Vagina (tissue), 2 donors: ENCODE data around the gene NUDT17. TPM values are rescaled to one million over a fixed set of nuclear protein-coding genes. Genes with fewer than 3 reads are reported as not detected.

ENCODE experiments used
- DNase-seq, 2 donors: peaks; one replicate each; pipeline ENCODE4 v3.0.0-alpha.2; 2017; ENCODE audit errors: extremely low spot score in 2 of 2
- H3K27ac ChIP-seq: fragments of 200-600 bp; sonication (generic); one replicate; pipeline ENCODE4 v1.5.1; 2019
- H3K27me3 ChIP-seq: fragments of 200-600 bp; sonication (generic); one replicate; pipeline ENCODE4 v1.5.1; 2019
- H3K36me3 ChIP-seq, 2 donors: fragments of 200-600 bp; sonication (generic); one replicate each; pipeline ENCODE4 v1.5.1; 2017 to 2019
- H3K4me1 ChIP-seq: fragments of 200-600 bp; sonication (generic); one replicate; pipeline ENCODE4 v1.5.1; 2019
- H3K4me3 ChIP-seq, 2 donors: fragments of 200-600 bp; sonication (generic); 1 replicate in 1 of 2; 2 replicates in 1 of 2; pipeline ENCODE4 v1.5.1; 2016 to 2019
- H3K9me3 ChIP-seq: fragments of 200-600 bp; sonication (generic); one replicate; pipeline ENCODE4 v1.5.1; 2019
- POLR2A ChIP-seq, 2 donors: fragments of 450-650 bp; IDR thresholded peaks; one replicate each; pipeline ENCODE4 v1.6.1; 2017; ENCODE audit warnings: antibody characterized with exemption in 2 of 2, mild to moderate bottlenecking in 2 of 2, moderate library complexity in 2 of 2
- POLR2AphosphoS5 ChIP-seq, 2 donors: sonication (generic); formaldehyde crosslinking; IDR thresholded peaks; one replicate each; pipeline ENCODE4 v1.9.0; 2017; ENCODE audit warnings: antibody characterized with exemption in 2 of 2, mild to moderate bottlenecking in 2 of 2, low read depth in 1 of 2; ENCODE audit not compliant: insufficient read depth in 1 of 2
- intact Hi-C: fragments of 100-400 bp; cut with DNase I; formaldehyde crosslinking; loops from one replicate; pipeline ENCODE4 v1.15.1; 2023
- total RNA-seq: library from RNA; depleted of rRNA; stranded (reverse); fragments of >200 nt; gene quantifications from one replicate; pipeline ENCODE4 v1.2.3, GENCODE V29; 2016
- TF ChIP-seq, protein P1 (sequence below), 3 experiments: fragments of 450-650 bp in 2 of 3; fragments of 200-600 bp in 1 of 3; sonication (generic) in 1 of 3; IDR thresholded peaks; one replicate each; pipeline ENCODE4 v1.5.1; 2017 to 2019; ENCODE audit warnings: antibody characterized with exemption in 3 of 3, mild to moderate bottlenecking in 2 of 3, moderate library complexity in 2 of 3

The NUDT17 gene
- total RNA-seq, 1 donor from 2014 or later, result 2.5 TPM

DNA sequence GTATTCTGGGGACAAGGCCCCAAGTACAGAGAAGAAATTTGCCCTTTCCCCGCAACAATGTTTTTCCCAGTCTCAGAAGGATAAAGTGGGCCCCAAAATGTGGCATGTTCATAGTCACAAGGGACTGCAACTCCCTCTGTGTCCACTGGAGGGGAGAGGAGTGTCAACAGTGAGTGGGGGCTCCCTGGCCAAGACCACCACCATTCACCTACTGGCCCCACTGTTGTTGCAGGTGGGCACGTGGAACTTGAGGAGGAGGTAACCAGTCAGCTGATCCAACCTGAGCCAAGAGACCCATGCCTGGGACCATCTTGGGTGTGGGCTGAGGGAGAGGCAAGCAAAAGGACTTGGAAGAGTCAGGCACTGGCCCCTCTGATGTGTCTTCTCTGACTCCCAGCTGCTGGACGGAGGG is 777 bp downstream of the NUDT17 start:
- Histone ChIP-seq H3K27ac (peak overlapping the region; percentile 89), H3K9me3 (no peaks in the 10 kb centered on the region), H3K27me3 (no peaks in the 10 kb centered on the region), H3K4me1 (peaks cover 19% of the 10 kb centered on the region), H3K4me3 (peak overlapping the region; percentile 45 to 63), H3K36me3 (peaks cover 0 to 51% of the 10 kb centered on the region in 2 donors)
- no peak for TF ChIP-seq POLR2AphosphoS5 (IDR thresholded peaks at IDR 0.05; ENCODE audit: insufficient read depth in 1 of 2, low read depth in 1 of 2)
- TF ChIP-seq, protein P1, sequence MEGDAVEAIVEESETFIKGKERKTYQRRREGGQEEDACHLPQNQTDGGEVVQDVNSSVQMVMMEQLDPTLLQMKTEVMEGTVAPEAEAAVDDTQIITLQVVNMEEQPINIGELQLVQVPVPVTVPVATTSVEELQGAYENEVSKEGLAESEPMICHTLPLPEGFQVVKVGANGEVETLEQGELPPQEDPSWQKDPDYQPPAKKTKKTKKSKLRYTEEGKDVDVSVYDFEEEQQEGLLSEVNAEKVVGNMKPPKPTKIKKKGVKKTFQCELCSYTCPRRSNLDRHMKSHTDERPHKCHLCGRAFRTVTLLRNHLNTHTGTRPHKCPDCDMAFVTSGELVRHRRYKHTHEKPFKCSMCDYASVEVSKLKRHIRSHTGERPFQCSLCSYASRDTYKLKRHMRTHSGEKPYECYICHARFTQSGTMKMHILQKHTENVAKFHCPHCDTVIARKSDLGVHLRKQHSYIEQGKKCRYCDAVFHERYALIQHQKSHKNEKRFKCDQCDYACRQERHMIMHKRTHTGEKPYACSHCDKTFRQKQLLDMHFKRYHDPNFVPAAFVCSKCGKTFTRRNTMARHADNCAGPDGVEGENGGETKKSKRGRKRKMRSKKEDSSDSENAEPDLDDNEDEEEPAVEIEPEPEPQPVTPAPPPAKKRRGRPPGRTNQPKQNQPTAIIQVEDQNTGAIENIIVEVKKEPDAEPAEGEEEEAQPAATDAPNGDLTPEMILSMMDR (IDR thresholded peaks at IDR 0.05), result peak in 1 of 3 experiments; percentile 51
- DNase-seq, result no peak
- intact Hi-C loops, result no loop called here

DNA sequence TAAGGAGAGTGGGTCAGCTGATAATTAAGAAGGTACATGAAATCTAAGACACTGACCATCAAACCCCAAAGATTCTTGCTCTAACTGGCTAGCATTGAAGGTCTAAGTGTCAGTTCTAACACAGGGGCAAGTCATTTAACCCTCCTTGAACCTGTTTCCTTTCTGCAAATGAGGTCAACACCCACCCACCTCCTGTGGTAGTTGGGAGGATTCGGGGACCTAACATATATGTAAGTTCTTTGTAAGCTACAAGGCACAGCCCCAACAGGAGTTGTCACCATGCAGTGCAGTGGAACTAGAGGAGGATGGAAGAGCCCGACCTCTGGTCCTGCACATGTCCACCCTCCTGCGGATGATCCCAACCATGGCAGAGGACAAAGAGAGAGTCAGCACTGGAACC is 2.4 kb downstream of the NUDT17 start:
- DNase-seq, result no peak
- Histone ChIP-seq H3K27ac (no peak overlapping the region), H3K4me3 (no peak overlapping the region), H3K27me3 (no peaks in the 10 kb centered on the region), H3K4me1 (peaks cover 19% of the 10 kb centered on the region), H3K36me3 (peaks cover 0 to 51% of the 10 kb centered on the region in 2 donors), H3K9me3 (no peaks in the 10 kb centered on the region)
- intact Hi-C loops, result no loop called here
- TF ChIP-seq POLR2A (IDR thresholded peaks at IDR 0.05) (no peak), POLR2AphosphoS5 (IDR thresholded peaks at IDR 0.05; ENCODE audit: insufficient read depth in 1 of 2, low read depth in 1 of 2) (no peak)
- TF ChIP-seq, protein P1 (IDR thresholded peaks at IDR 0.05), result no peak

DNA sequence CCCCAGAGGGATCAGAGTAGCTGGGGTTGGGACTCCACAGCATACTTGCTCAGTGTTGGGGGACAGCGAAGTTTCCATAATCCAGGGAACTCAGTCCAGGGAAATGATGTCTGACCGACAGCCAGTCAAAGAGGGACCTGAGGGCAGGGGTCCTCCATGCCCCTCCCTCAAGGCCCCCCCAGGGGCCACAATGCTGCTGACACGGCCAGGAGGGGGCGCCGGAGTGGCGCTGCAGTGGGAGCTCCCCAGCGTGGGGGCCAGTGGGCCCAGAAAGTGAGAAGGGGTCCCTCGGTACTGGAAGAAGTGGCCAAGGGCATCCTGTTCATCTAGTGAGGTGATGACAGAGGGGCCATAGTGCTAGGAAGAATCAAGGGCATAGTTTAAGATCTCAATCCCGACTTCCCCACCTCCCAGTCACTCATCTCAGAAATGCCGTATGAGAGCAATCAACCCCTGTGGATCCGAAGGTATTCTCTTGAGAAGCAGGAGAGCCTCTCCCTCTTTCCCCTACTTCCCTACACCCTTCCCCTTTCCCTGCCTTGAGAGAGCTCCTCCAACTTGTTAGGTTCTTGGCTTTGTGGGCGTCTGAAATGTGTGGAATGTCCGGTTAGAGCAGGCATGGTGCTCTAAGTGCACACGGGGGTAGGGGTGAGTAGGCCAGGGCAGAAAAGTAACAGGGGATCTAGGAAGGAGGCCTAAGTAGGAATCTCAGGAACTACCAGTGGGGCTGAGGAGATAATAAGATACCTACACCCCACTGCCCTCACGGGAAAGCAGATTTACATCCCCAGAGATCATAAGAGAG is 4.1 kb downstream of the NUDT17 start:
- H3K4me1 ChIP-seq, result peaks cover 17% of the 10 kb centered on the region
- H3K36me3 ChIP-seq, result peaks cover 0 to 65% of the 10 kb centered on the region in 2 donors
- intact Hi-C loops, result loop anchor here (10.0 kb wide), 1 partner anchor 65 kb away; the partner anchor contains the start of genes ITGA10 and PEX11B
- DNase-seq, result no peak
- no peaks in the 10 kb centered on the region for H3K9me3 ChIP-seq
- no peaks in the 10 kb centered on the region for H3K27me3 ChIP-seq
- TF ChIP-seq POLR2AphosphoS5 (IDR thresholded peaks at IDR 0.05; ENCODE audit: insufficient read depth in 1 of 2, low read depth in 1 of 2) (no peak), POLR2A (IDR thresholded peaks at IDR 0.05) (no peak)
- TF ChIP-seq, protein P1 (IDR thresholded peaks at IDR 0.05), result no peak
- no peak overlapping the region for H3K27ac ChIP-seq
- H3K4me3 ChIP-seq, result no peak overlapping the region

DNA sequence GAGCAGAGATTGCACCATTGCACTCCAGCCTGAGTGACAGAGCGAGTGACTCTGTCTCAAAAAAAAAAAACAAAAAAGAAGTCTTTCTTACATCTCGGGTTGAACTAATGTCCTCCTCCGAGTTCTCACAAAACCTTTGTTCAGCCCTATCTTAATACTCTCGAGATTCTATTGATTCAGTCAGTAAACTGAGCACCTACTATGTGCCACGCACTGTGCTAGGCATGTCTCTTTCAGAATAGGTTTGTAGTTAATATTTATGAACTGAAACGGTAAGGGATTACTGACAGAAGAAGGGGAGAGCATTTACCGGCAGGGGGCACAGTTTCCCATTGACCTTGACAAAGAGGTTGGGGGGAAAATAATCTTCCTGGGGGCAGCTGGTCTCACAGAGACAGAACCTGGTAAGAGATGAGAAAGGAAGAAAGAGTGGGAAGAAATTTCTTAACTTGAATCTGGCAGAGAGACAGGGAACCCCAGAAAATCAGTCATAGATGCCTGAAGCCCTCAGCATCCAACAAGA is 10.1 kb downstream of the NUDT17 start:
- H3K36me3 ChIP-seq, result peaks cover 0 to 61% of the 10 kb centered on the region in 2 donors
- intact Hi-C loops, result loop anchor here (10.0 kb wide), 1 partner anchor 59 kb away; the partner anchor contains the start of genes ITGA10 and PEX11B

More for the DNA sequence above, 10.1 kb downstream of the NUDT17 start:
- H3K27ac ChIP-seq, result no peak overlapping the region
- no peaks in the 10 kb centered on the region for H3K27me3 ChIP-seq
- no peak for DNase-seq
- H3K9me3 ChIP-seq, result no peaks in the 10 kb centered on the region
- peaks cover 20% of the 10 kb centered on the region for H3K4me1 ChIP-seq
- TF ChIP-seq, protein P1 (IDR thresholded peaks at IDR 0.05), result no peak
- no peak overlapping the region for H3K4me3 ChIP-seq
